PC-3 (cell line): Measurements from ENCODE around the gene SKAP1.

Experiments
- EZH2 ChIP-seq: fragments of 300-600 bp; sonication (generic); IDR thresholded peaks from one replicate; pipeline ENCODE4 v1.6.1; 2017; ENCODE audit warnings: antibody characterized with exemption, mild to moderate bottlenecking, low read length; ENCODE audit not compliant: unreplicated experiment
- EZH2phosphoT487 ChIP-seq: fragments of 300-600 bp; sonication (generic); IDR thresholded peaks from 2 replicates; pipeline ENCODE4 v1.6.1; 2018; ENCODE audit warnings: mild to moderate bottlenecking, antibody characterized with exemption, low read length, borderline replicate concordance
- TF ChIP-seq, protein P1 (sequence below): fragments of 300-600 bp; sonication (generic); conservative IDR thresholded peaks from 2 replicates; pipeline ENCODE4 v1.5.1; 2017; ENCODE audit warnings: antibody characterized with exemption, low read depth, mild to moderate bottlenecking, low read length

DNA sequence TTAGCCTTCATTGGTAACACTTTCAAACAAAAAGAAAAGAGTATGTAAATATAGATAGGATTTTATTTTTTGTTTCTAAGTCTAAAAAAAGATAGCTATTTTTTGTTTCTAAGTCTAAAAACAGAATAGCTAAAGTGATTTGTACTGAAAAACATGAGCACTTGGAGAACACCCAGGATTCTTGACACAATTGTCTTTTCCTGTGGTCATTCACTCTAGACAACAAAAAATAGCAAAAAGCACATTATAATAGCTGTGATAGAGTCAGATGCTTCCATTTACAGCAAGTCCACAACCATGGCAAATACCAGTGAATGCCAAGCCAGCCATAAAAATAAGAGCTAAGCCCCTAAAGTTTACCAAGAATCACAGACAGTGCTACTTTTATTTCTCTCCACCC, 36.7 kb downstream of the SKAP1 start:
- TF ChIP-seq, protein P1, sequence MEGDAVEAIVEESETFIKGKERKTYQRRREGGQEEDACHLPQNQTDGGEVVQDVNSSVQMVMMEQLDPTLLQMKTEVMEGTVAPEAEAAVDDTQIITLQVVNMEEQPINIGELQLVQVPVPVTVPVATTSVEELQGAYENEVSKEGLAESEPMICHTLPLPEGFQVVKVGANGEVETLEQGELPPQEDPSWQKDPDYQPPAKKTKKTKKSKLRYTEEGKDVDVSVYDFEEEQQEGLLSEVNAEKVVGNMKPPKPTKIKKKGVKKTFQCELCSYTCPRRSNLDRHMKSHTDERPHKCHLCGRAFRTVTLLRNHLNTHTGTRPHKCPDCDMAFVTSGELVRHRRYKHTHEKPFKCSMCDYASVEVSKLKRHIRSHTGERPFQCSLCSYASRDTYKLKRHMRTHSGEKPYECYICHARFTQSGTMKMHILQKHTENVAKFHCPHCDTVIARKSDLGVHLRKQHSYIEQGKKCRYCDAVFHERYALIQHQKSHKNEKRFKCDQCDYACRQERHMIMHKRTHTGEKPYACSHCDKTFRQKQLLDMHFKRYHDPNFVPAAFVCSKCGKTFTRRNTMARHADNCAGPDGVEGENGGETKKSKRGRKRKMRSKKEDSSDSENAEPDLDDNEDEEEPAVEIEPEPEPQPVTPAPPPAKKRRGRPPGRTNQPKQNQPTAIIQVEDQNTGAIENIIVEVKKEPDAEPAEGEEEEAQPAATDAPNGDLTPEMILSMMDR: no peak
- TF ChIP-seq EZH2 (no peak), EZH2phosphoT487 (no peak)
